Neural cell (in vitro differentiated cells): ENCODE data around the gene RPL18A.

Experiments used
- EP300 ChIP-seq: fragments of 450-650 bp; conservative IDR thresholded peaks from 2 replicates; pipeline ENCODE4 v1.6.1; 2014; ENCODE audit warnings: antibody characterized with exemption, mild to moderate bottlenecking, moderate library complexity; ENCODE audit not compliant: poor library complexity, severe bottlenecking
- RAD21 ChIP-seq: fragments of 450-650 bp; conservative IDR thresholded peaks from 2 replicates; pipeline ENCODE4 v1.6.1; 2014; ENCODE audit warnings: antibody characterized with exemption, mild to moderate bottlenecking, moderate library complexity
- SMC3 ChIP-seq: fragments of 450-650 bp; conservative IDR thresholded peaks from 2 replicates; pipeline ENCODE4 v1.6.1; 2014; ENCODE audit warnings: antibody characterized with exemption, mild to moderate bottlenecking, moderate library complexity; ENCODE audit not compliant: poor library complexity

GRCh38 chr19:17909003-17909732, 49.5 kb downstream of the RPL18A start:
- TF ChIP-seq EP300, result no peak
- TF ChIP-seq RAD21, result no peak
- TF ChIP-seq SMC3, result no peak
